Coronary artery (tissue), 2 donors: Measurements from ENCODE around the gene RSBN1L.

ENCODE experiments used
- DNase-seq: peaks from one replicate; pipeline ENCODE4 v3.0.0-alpha.2; 2017; ENCODE audit warnings: low spot score
- H3K27ac ChIP-seq, 2 donors: fragments of 200-600 bp; sonication (generic); one replicate each; pipeline ENCODE4 v1.5.1; 2016 to 2019
- H3K4me3 ChIP-seq: fragments of 200-600 bp; sonication (generic); 2 replicates; pipeline ENCODE4 v1.5.1; 2016; ENCODE audit warnings: mild to moderate bottlenecking, moderate library complexity
- TF ChIP-seq, protein P1 (sequence below): fragments of 200-600 bp; sonication (generic); IDR thresholded peaks from one replicate; pipeline ENCODE4 v1.5.1; 2019; ENCODE audit warnings: antibody characterized with exemption

The RSBN1L gene

GRCh38 chr7:77743518-77743917 lies 47.3 kb downstream of the RSBN1L start:
- DNase-seq = no peak
- TF ChIP-seq, protein P1, sequence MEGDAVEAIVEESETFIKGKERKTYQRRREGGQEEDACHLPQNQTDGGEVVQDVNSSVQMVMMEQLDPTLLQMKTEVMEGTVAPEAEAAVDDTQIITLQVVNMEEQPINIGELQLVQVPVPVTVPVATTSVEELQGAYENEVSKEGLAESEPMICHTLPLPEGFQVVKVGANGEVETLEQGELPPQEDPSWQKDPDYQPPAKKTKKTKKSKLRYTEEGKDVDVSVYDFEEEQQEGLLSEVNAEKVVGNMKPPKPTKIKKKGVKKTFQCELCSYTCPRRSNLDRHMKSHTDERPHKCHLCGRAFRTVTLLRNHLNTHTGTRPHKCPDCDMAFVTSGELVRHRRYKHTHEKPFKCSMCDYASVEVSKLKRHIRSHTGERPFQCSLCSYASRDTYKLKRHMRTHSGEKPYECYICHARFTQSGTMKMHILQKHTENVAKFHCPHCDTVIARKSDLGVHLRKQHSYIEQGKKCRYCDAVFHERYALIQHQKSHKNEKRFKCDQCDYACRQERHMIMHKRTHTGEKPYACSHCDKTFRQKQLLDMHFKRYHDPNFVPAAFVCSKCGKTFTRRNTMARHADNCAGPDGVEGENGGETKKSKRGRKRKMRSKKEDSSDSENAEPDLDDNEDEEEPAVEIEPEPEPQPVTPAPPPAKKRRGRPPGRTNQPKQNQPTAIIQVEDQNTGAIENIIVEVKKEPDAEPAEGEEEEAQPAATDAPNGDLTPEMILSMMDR = no peak
- Histone ChIP-seq H3K27ac (no peak overlapping the region), H3K4me3 (no peak overlapping the region)

DNA sequence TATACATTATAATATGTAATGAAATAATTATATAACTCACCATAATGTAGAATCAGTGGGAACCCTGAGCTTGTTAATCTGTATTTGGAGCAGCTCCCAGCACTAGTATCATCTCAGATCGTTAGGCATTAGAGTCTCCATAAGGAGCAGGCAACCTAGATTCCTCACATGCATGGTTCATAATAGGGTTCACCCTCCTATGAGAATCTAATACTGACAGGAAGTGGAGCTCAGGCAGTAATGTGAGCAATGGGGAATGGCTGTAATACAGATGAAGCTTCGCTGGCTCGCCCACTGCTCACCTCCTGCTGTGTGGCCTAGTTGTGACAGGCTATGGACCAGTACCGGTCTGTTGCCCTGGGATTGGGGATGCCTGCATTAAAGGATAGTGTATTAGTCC lies 49.5 kb downstream of the RSBN1L start:
- DNase-seq = no peak
- Histone ChIP-seq H3K27ac (no peak overlapping the region), H3K4me3 (no peak overlapping the region)
- TF ChIP-seq, protein P1 = no peak

GRCh38 chr7:77746164-77746823 lies 50.0 kb downstream of the RSBN1L start:
- Histone ChIP-seq H3K4me3 (no peak overlapping the region), H3K27ac (no peak overlapping the region)
- TF ChIP-seq, protein P1 = no peak
- no peak for DNase-seq

- TF ChIP-seq, protein P1 = no peak
- no peak overlapping the region for H3K27ac ChIP-seq
- DNase-seq = no peak
- no peak overlapping the region for H3K4me3 ChIP-seq
Measured at GRCh38 chr7:77746824-77747165, 50.5 kb downstream of the RSBN1L start.

DNA sequence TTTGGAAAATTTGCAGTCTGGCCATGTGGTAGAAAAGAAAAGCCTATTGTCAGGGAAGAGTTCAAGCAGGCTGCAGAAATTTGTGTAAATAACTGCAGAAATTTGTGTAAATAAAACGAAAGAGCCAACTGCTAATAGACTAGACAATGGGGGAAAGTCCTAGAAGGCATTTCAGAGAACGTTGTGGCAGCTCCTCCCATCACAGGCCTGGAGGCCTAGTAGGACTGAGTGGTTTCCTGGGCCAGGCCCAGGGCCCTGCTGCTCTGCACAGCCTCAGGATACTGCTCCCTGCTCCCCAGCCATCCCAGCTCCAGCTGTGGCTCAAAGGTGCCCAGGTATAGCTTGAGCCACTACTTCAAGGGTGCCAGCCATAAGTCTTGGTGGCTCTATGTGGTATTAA lies 50.9 kb downstream of the RSBN1L start:
- DNase-seq = no peak
- Histone ChIP-seq H3K27ac (no peak overlapping the region), H3K4me3 (no peak overlapping the region)
- TF ChIP-seq, protein P1 = no peak

GRCh38 chr7:77747718-77748117 lies 51.5 kb downstream of the RSBN1L start:
- no peak for DNase-seq
- Histone ChIP-seq H3K4me3 (no peak overlapping the region), H3K27ac (no peak overlapping the region)
- TF ChIP-seq, protein P1 = no peak

DNA sequence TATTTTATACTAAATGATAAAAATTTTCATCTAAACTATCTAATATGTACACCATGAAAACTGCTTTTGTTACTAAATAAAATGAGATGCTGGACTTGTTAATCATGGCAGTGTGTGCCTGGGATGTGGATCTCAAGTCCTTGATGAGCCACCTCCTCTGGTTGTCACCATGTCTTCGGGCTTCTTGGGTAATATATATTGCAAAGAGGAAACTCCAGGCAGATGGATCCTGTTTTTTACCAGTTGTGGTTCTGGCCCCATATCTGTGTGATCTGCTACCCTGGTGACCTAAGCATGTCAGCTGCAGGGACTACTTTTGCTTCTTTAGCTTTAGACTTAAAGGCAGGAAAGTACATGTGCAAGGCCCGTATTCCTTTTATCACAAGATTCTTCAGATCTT lies 55.8 kb downstream of the RSBN1L start:
- Histone ChIP-seq H3K4me3 (no peak overlapping the region), H3K27ac (no peak overlapping the region)
- DNase-seq = no peak
- TF ChIP-seq, protein P1 = no peak
